CD14-positive monocyte (primary cell): Measurements from ENCODE around the gene SRPK2. TPM values are rescaled to one million over a fixed set of nuclear protein-coding genes. Genes with fewer than 3 reads are reported as not detected.
"Not testable (repeated sequence)": the region's sequence is repeated elsewhere in the genome, so short reads cannot be mapped to it uniquely, and the experiment has no call there.

Experiments used
- DNase-seq, 3 donors: peaks; one replicate each; pipeline ENCODE4 v3.0.0-alpha.2; 2011 to 2022
- H2AFZ ChIP-seq: 2 replicates; pipeline ENCODE4 v1.6.0; 2012; ENCODE audit warnings: mild to moderate bottlenecking, low read depth, low read length, inconsistent platforms; ENCODE audit not compliant: insufficient read depth, poor library complexity, severe bottlenecking
- H3K27ac ChIP-seq, 2 donors: 1 replicate in 1 of 2; 2 replicates in 1 of 2; pipeline ENCODE4 v1.5.1; 2012 to 2013; ENCODE audit warnings: low read length in 2 of 2, control low read depth in 1 of 2, inconsistent platforms in 1 of 2, low read depth in 1 of 2, mild to moderate bottlenecking in 1 of 2
- H3K27me3 ChIP-seq, 2 donors: one replicate each; pipeline versions ENCODE4 v1.6.0 to v1.6.1; 2011 to 2013; ENCODE audit warnings: low read length in 2 of 2; ENCODE audit not compliant: control insufficient read depth in 2 of 2, insufficient read depth in 2 of 2
- H3K36me3 ChIP-seq, 2 donors: replicated peaks in 1 of 2; 1 replicate in 1 of 2; 2 replicates in 1 of 2; pipeline versions ENCODE4 v1.5.1 to v1.6.1; 2012 to 2013; ENCODE audit warnings: low read length in 2 of 2, control low read depth in 1 of 2, inconsistent platforms in 1 of 2, mild to moderate bottlenecking in 1 of 2; ENCODE audit not compliant: insufficient read depth in 2 of 2, control insufficient read depth in 1 of 2
- H3K4me1 ChIP-seq, 2 donors: 1 replicate in 1 of 2; 2 replicates in 1 of 2; pipeline versions ENCODE4 v1.5.1 to v1.6.1; 2012 to 2013; ENCODE audit warnings: low read length in 2 of 2, control low read depth in 1 of 2, inconsistent platforms in 1 of 2, mild to moderate bottlenecking in 1 of 2, moderate library complexity in 1 of 2; ENCODE audit not compliant: insufficient read depth in 2 of 2, control insufficient read depth in 1 of 2
- H3K4me2 ChIP-seq: replicated peaks from 2 replicates; pipeline ENCODE3; 2012; ENCODE audit warnings: low read length, moderate library complexity, mild to moderate bottlenecking; ENCODE audit not compliant: poor library complexity, severe bottlenecking; ENCODE audit errors: extremely low read depth
- H3K4me3 ChIP-seq, 3 experiments: fragments of 200-600 bp in 1 of 3; sonication (generic) in 1 of 3; replicated peaks in 1 of 3; 1 replicate in 2 of 3; 2 replicates in 1 of 3; pipeline ENCODE4 v1.5.1; 2011 to 2013; ENCODE audit warnings: low read length in 3 of 3, mild to moderate bottlenecking in 3 of 3, control low read depth in 2 of 3, low read depth in 2 of 3, inconsistent platforms in 1 of 3, moderate library complexity in 1 of 3
- H3K79me2 ChIP-seq: 2 replicates; pipeline ENCODE4 v1.6.0; 2012; ENCODE audit warnings: mild to moderate bottlenecking, control low read depth, inconsistent platforms, low read length, moderate library complexity; ENCODE audit not compliant: insufficient read depth
- H3K9ac ChIP-seq: 2 replicates; pipeline ENCODE4 v1.6.0; 2017; ENCODE audit warnings: low read length, mild to moderate bottlenecking; ENCODE audit not compliant: insufficient read depth, poor library complexity, severe bottlenecking
- H3K9me3 ChIP-seq, 2 donors: replicated peaks in 1 of 2; 1 replicate in 1 of 2; 2 replicates in 1 of 2; pipeline versions ENCODE4 v1.5.1 to v1.6.1; 2012 to 2013; ENCODE audit warnings: low read length in 2 of 2, control low read depth in 1 of 2; ENCODE audit not compliant: control insufficient read depth in 1 of 2, insufficient read depth in 1 of 2
- H4K20me1 ChIP-seq: 2 replicates; pipeline ENCODE4 v1.6.0; 2012; ENCODE audit warnings: mild to moderate bottlenecking, low read length, control low read depth, moderate library complexity; ENCODE audit not compliant: insufficient read depth
- H3K27ac Mint-ChIP-seq, 7 donors: one replicate each; pipeline ENCODE4 v1.8.0; 2020; ENCODE audit warnings: mild to moderate bottlenecking in 7 of 7, mixed read lengths in 7 of 7, moderate library complexity in 6 of 7, inconsistent platforms in 2 of 7
- H3K27me3 Mint-ChIP-seq, 3 donors: one replicate each; pipeline ENCODE4 v1.8.0; 2021 to 2022; ENCODE audit warnings: low read depth in 3 of 3, mild to moderate bottlenecking in 3 of 3, mixed read lengths in 3 of 3, moderate library complexity in 3 of 3, inconsistent platforms in 1 of 3
- H3K36me3 Mint-ChIP-seq, 2 donors: one replicate each; pipeline ENCODE4 v1.8.0; 2020; ENCODE audit warnings: mixed read lengths in 2 of 2, inconsistent platforms in 1 of 2, mild to moderate bottlenecking in 1 of 2
- H3K4me1 Mint-ChIP-seq: one replicate; pipeline ENCODE4 v1.8.0; 2020; ENCODE audit warnings: mild to moderate bottlenecking, mixed read lengths
- H3K4me3 Mint-ChIP-seq, 2 donors: one replicate each; pipeline ENCODE4 v1.8.0; 2020; ENCODE audit warnings: mild to moderate bottlenecking in 2 of 2, mixed read lengths in 2 of 2, moderate library complexity in 1 of 2
- H3K9me3 Mint-ChIP-seq, 7 donors: one replicate each; pipeline ENCODE4 v1.8.0; 2020 to 2022; ENCODE audit warnings: mixed read lengths in 7 of 7, mild to moderate bottlenecking in 6 of 7, moderate library complexity in 6 of 7, inconsistent platforms in 2 of 7
- CTCF ChIP-seq: fragments of 200-600 bp; IDR thresholded peaks from one replicate; pipeline ENCODE4 v1.8.0; 2022; ENCODE audit warnings: antibody characterized with exemption, mild to moderate bottlenecking
- WGBS: methylation state at CpG from one replicate; pipeline ENCODE4 v1.1.5; 2013; ENCODE audit warnings: missing lambda C conversion rate; ENCODE audit not compliant: insufficient coverage; 5-methylcytosine and 5-hydroxymethylcytosine counted together
- intact Hi-C, 2 donors: fragments of 100-400 bp; cut with micrococcal nuclease; formaldehyde crosslinking; loops; one replicate each; pipeline versions ENCODE4 v1.15.0 to v1.15.1; 2023
- polyA plus RNA-seq, 3 donors: library from polyadenylated mRNA; depleted of rRNA in 1 of 3; unstranded in 2 of 3; stranded (reverse) in 1 of 3; fragments of 300-500 nt in 2 of 3; fragments of >200 nt in 1 of 3; fragmentation: Illumina TruSeq in 2 of 3; gene quantifications; 1 replicate in 2 of 3; 2 replicates in 1 of 3; pipeline ENCODE4 v1.2.3, GENCODE V29; 2012 to 2021

SRPK2 gene
- polyA plus RNA-seq, 3 donors, result 12.6 to 37.7 (median 30.0) TPM

GRCh38 chr7:105423987-105424386, 35.3 kb upstream of the SRPK2 start:
- Histone ChIP-seq H3K27ac (no peak overlapping the region), H3K9ac (no peak overlapping the region), H3K9me3 (no peaks in the 10 kb centered on the region), H2AFZ (no peak overlapping the region), H4K20me1 (no peaks in the 10 kb centered on the region), H3K4me3 (no peak overlapping the region), H3K36me3 (no peaks in the 10 kb centered on the region), H3K27me3 (no peaks in the 10 kb centered on the region), H3K4me2 (no peak overlapping the region), H3K4me1 (no peaks in the 10 kb centered on the region), H3K79me2 (no peaks in the 10 kb centered on the region)
- Mint-ChIP-seq H3K36me3 (no peaks in the 10 kb centered on the region), H3K9me3 (peaks cover 0 to 6% (median 0%) of the 10 kb centered on the region in 7 donors), H3K4me3 (no peak overlapping the region), H3K27ac (no peak overlapping the region), H3K4me1 (no peaks in the 10 kb centered on the region), H3K27me3 (peaks cover 0 to 6% (median 2%) of the 10 kb centered on the region in 3 donors)
- DNase-seq, result no peak
- no CpG with 5 or more reads among the region's 2 CpGs for WGBS
- TF ChIP-seq CTCF, result no peak
- intact Hi-C loops, result no loop called here

- Mint-ChIP-seq H3K27ac (no peak overlapping the region), H3K9me3 (peaks cover 0 to 3% (median 0%) of the 10 kb centered on the region in 7 donors), H3K4me3 (no peak overlapping the region), H3K36me3 (no peaks in the 10 kb centered on the region), H3K4me1 (no peaks in the 10 kb centered on the region), H3K27me3 (peaks cover 2 to 5% (median 3%) of the 10 kb centered on the region in 3 donors)
- Histone ChIP-seq H3K4me3 (no peak overlapping the region), H3K4me1 (no peaks in the 10 kb centered on the region), H3K9me3 (no peaks in the 10 kb centered on the region), H3K79me2 (no peaks in the 10 kb centered on the region), H3K4me2 (no peak overlapping the region), H3K9ac (no peak overlapping the region), H2AFZ (no peak overlapping the region), H4K20me1 (no peaks in the 10 kb centered on the region), H3K27ac (no peak overlapping the region), H3K36me3 (no peaks in the 10 kb centered on the region), H3K27me3 (no peaks in the 10 kb centered on the region)
- no peak for TF ChIP-seq CTCF
- 40% methylated on average over 1 of the region's 8 CpGs for WGBS
- DNase-seq, result no peak
- intact Hi-C loops, result no loop called here
Observed at GRCh38 chr7:105413887-105414437, 25.2 kb upstream of the SRPK2 start.

DNA sequence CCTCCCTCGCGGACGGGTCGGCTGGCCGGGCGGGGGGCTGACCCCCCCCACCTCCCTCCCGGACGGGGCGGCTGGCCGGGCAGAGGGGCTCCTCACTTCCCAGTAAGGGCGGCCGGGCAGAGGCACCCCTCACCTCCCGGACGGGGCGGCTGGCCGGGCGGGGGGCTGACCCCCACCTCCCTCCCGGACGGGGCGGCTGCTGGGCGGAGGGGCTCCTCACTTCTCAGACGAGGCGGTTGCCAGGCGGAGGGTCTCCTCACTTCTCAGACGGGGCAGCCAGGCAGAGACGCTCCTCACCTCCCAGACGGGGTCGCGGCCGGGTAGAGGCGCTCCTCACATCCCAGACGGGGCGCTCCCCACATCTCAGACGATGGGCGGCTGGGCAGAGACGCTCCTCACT, 22.1 kb upstream of the SRPK2 start:
- H3K27ac Mint-ChIP-seq, H3K9me3 ChIP-seq, H3K27ac ChIP-seq, H3K36me3 Mint-ChIP-seq, H3K4me2 ChIP-seq, H2AFZ ChIP-seq, H3K27me3 Mint-ChIP-seq, H4K20me1 ChIP-seq, H3K4me3 ChIP-seq, H3K9me3 Mint-ChIP-seq, H3K4me3 Mint-ChIP-seq, H3K4me1 Mint-ChIP-seq, H3K4me1 ChIP-seq, H3K36me3 ChIP-seq, H3K79me2 ChIP-seq, DNase-seq, H3K27me3 ChIP-seq, intact Hi-C loops, H3K9ac ChIP-seq: not testable (repeated sequence)
- 96% methylated on average over 8 of the region's 36 CpGs for WGBS
